GM23248 (cell line): ENCODE measurements around the gene ZIC4.

Experiments
- EZH2 ChIP-seq: fragments of 200-600 bp; sonication (generic); IDR thresholded peaks from 2 replicates; pipeline ENCODE4 v1.6.1; 2018; ENCODE audit warnings: antibody characterized with exemption, mild to moderate bottlenecking; ENCODE audit not compliant: insufficient read depth, poor library complexity, severe bottlenecking
- EZH2phosphoT487 ChIP-seq: fragments of 200-600 bp; sonication (generic); IDR thresholded peaks from 2 replicates; pipeline ENCODE4 v1.6.1; 2018; ENCODE audit warnings: antibody characterized with exemption, moderate library complexity, mild to moderate bottlenecking, low read depth; ENCODE audit not compliant: insufficient read depth

- TF ChIP-seq EZH2: no peak
- no peak for TF ChIP-seq EZH2phosphoT487
Measured at GRCh38 chr3:147355753-147356090, 50.6 kb downstream of the ZIC4 start.
